ENCODE measurements around the gene POLR3H.
A peak's percentile ranks its signal among the peaks of the same experiment; 100 is the strongest.

POLR3H gene

DNA sequence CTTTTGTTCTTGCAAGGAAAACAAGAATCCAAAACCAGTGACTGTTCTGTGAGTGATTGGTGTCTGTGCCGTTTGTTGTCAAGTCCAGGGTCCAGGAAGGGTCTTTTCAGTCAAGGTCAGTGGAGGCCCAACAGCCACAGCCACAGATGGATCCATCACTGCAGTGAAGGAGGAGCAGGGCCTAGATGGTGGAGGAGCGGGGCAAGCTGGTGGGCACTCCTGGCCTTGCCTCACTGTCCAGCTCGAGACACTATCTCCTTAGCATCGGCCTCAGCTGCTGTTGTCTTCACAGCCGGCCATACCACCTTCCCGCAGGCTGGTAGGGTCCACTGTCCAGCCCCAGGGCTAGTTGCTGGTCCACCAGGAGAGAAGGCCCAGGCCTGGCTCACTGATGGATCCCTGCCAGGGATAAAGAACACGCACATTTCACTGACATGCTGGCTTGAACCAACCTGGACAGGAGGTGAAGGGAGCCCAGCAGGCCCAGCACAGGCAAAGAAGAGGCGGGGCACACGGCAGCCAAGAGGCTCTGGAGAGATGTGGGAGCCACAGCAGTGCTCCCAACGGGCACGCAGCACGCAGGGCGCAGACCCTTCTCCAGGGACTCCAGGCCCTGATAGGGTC, 15.2 kb downstream of the POLR3H start:
- CTCF ChIA-PET = interaction anchor here (0.6 to 3.1 kb wide), 4 partner anchors 12 to 125 kb away, joined by 3 to 30 read pairs (median 4); no protein-coding TSS in a partner anchor
- TF ChIP-seq, protein P1, sequence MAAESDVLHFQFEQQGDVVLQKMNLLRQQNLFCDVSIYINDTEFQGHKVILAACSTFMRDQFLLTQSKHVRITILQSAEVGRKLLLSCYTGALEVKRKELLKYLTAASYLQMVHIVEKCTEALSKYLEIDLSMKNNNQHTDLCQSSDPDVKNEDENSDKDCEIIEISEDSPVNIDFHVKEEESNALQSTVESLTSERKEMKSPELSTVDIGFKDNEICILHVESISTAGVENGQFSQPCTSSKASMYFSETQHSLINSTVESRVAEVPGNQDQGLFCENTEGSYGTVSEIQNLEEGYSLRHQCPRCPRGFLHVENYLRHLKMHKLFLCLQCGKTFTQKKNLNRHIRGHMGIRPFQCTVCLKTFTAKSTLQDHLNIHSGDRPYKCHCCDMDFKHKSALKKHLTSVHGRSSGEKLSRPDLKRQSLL (tag by site-specific recombination; IDR thresholded peaks at IDR 0.05) = 0 out of 2 replicates have a peak, but pooled peaks have one; percentile 14
- no peak for TF ChIP-seq ZNF610 (tag by site-specific recombination; IDR thresholded peaks at IDR 0.05; ENCODE audit: borderline replicate concordance)
- TF ChIP-seq, protein P2, sequence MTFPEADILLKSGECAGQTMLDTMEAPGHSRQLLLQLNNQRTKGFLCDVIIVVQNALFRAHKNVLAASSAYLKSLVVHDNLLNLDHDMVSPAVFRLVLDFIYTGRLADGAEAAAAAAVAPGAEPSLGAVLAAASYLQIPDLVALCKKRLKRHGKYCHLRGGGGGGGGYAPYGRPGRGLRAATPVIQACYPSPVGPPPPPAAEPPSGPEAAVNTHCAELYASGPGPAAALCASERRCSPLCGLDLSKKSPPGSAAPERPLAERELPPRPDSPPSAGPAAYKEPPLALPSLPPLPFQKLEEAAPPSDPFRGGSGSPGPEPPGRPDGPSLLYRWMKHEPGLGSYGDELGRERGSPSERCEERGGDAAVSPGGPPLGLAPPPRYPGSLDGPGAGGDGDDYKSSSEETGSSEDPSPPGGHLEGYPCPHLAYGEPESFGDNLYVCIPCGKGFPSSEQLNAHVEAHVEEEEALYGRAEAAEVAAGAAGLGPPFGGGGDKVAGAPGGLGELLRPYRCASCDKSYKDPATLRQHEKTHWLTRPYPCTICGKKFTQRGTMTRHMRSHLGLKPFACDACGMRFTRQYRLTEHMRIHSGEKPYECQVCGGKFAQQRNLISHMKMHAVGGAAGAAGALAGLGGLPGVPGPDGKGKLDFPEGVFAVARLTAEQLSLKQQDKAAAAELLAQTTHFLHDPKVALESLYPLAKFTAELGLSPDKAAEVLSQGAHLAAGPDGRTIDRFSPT (tag by site-specific recombination; IDR thresholded peaks at IDR 0.05) = 0 out of 2 replicates have a peak, but pooled peaks have one; percentile 17
- peak; percentile 65 for TF ChIP-seq PRDM10 (tag by site-specific recombination; IDR thresholded peaks at IDR 0.05)
- no peak for TF ChIP-seq ZNF747 (tag by site-specific recombination; IDR thresholded peaks at IDR 0.05)
- TF ChIP-seq ZNF433 (tag by site-specific recombination; IDR thresholded peaks at IDR 0.05; ENCODE audit: low read depth) = no peak
- no peak overlapping the region for H3K4me3 ChIP-seq (ENCODE audit: low read depth, low read length)
- H3K9me3 ChIP-seq (ENCODE audit: control insufficient read depth, insufficient read depth, low read depth, low read length) = no peaks in the 10 kb centered on the region
- H3K36me3 ChIP-seq (ENCODE audit: control insufficient read depth in 2 of 2, insufficient read depth in 1 of 2, low read length in 2 of 2) = peaks cover 3 to 97% of the 10 kb centered on the region in 2 experiments; a peak in 2 of 3 replicates
- no peaks in the 10 kb centered on the region for H3K4me1 ChIP-seq (ENCODE audit: control insufficient read depth, insufficient read depth, low read length)
- no peak overlapping the region for H3K27ac ChIP-seq (ENCODE audit: extremely low read depth, low read depth, low read length)
- POLR2A ChIA-PET = no interaction called here

- Histone ChIP-seq H3K4me1 (ENCODE audit: control insufficient read depth, insufficient read depth, low read length) (no peaks in the 10 kb centered on the region), H3K4me3 (ENCODE audit: low read depth, low read length) (no peak overlapping the region), H3K27ac (ENCODE audit: extremely low read depth, low read depth, low read length) (peak overlapping the region; percentile 32; the same call in 1 of the 2 replicates), H3K9me3 (ENCODE audit: control insufficient read depth, insufficient read depth, low read depth, low read length) (no peaks in the 10 kb centered on the region), H3K36me3 (ENCODE audit: control insufficient read depth in 2 of 2, insufficient read depth in 1 of 2, low read length in 2 of 2) (peaks cover 0 to 98% of the 10 kb centered on the region in 2 experiments; a peak in 2 of 3 replicates)
- ChIA-PET POLR2A (interaction anchor here (0.6 to 1.8 kb wide), 3 partner anchors 9 to 1471 kb away, joined by 3 to 7 read pairs (median 6); partner anchors contain the start of genes DESI1 and XRCC6), CTCF (interaction anchor here (0.6 to 5.8 kb wide), 10 partner anchors 11 to 605 kb away, joined by 3 to 91 read pairs (median 5); partner anchors contain the start of gene POLR3H)
- TF ChIP-seq GFI1B (tag by site-specific recombination; IDR thresholded peaks at IDR 0.05) (no peak), ZNF777 (tag by site-specific recombination; IDR thresholded peaks at IDR 0.05; ENCODE audit: borderline replicate concordance) (no peak), ZNF302 (tag by site-specific recombination; IDR thresholded peaks at IDR 0.05; ENCODE audit: low read depth) (no peak), GLIS2 (tag by site-specific recombination; IDR thresholded peaks at IDR 0.05) (0 out of 2 replicates have a peak, but pooled peaks have one; percentile 10)
- TF ChIP-seq, protein P2 (tag by site-specific recombination; IDR thresholded peaks at IDR 0.05) = peak; percentile 66; the same call in 1 of the 2 replicates
These were observed 16.0 kb downstream of the POLR3H start for GRCh38 chr22:41528132-41528766.
